A549 treated with GW870086 at 1 μM for 4 hours (cell line): ENCODE results near the gene MDH1. TPM values are rescaled to one million over a fixed set of nuclear protein-coding genes. Genes with fewer than 3 reads are reported as not detected.

ENCODE experiments used
- total RNA-seq: library from RNA; stranded (reverse); fragments of 200-300 nt; extraction: Qiagen RNA extraction; gene quantifications from 5 replicates; pipeline ENCODE4 v1.2.3, GENCODE V29; 2022; ENCODE audit warnings: low read depth

The MDH1 gene
- 241 to 260 TPM (median 252 TPM) in 5 replicates for total RNA-seq

DNA sequence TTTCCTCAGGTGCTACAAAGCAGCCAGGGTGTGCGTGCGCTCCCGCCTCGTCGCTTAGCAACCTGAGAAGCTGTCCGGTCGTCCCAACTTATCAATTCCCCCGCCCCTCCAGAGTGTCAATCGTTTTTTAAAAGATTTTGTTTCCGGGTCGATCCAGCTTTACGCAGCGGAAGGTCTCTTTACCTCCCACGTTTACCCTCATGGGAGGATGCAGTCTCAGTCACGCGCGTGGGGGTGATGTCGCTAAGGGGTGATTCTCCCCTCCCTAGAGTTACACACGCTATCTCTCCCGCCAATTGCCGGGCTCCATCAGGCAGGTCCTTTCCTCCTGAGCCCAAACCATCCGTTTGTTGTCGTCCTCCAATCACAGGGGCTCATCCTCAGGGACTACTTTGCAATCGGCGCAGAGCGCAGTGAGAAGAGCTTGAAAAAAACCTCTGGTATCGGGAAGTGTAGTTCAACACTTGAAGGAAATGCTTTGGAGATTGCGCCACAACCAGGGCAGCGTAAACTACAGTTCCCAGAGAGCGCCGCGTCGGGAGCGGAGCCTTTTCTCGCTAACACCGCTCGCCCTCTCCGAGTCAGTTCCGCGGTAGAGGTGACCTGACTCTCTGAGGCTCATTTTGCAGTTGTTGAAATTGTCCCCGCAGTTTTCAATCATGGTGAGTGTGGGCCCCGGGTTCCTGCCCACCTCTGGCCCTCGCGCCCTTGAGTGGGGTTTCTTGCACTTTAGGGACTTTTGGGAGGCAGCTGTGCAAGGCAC, at the start of gene MDH1, which contains the start of gene WDPCP:
Gene MDH1, plus strand, starts transcription at position 579 of the 763 bp plus-strand sequence. Its CDS starts 81 bp downstream, at position 660.
Gene WDPCP, minus strand, starts transcription at position 93 of the 763 bp plus-strand sequence. CDS start 206 bp downstream, outside the sequence.

Other genes starting within 250 kb of the MDH1 start
- 3.0 to 4.1 TPM (median 3.6 TPM) in 5 replicates for gene WDPCP, start 486 bp upstream of the MDH1 start, total RNA-seq